Glutamatergic neuron (in vitro differentiated cells): ENCODE data around the gene TRAF2. TPM values are rescaled to one million over a fixed set of nuclear protein-coding genes. Genes with fewer than 3 reads are reported as not detected.
"Not testable (repeated sequence)": the region's sequence is repeated elsewhere in the genome, so short reads cannot be mapped to it uniquely, and the experiment has no call there.

ENCODE experiments used
- DNase-seq: peaks from one replicate; pipeline ENCODE4 v3.0.0; 2022
- H3K27ac Mint-ChIP-seq: one replicate; pipeline ENCODE4 v1.8.0; 2020; ENCODE audit warnings: mild to moderate bottlenecking, mixed read lengths, inconsistent platforms; ENCODE audit not compliant: unreplicated experiment
- H3K27me3 Mint-ChIP-seq: one replicate; pipeline ENCODE4 v1.8.0; 2020; ENCODE audit warnings: mild to moderate bottlenecking, moderate library complexity, mixed read lengths, inconsistent platforms; ENCODE audit not compliant: unreplicated experiment
- H3K36me3 Mint-ChIP-seq: one replicate; pipeline ENCODE4 v1.8.0; 2020; ENCODE audit warnings: mild to moderate bottlenecking, mixed read lengths, inconsistent platforms; ENCODE audit not compliant: unreplicated experiment
- H3K4me1 Mint-ChIP-seq: one replicate; pipeline ENCODE4 v1.8.0; 2020; ENCODE audit warnings: mild to moderate bottlenecking, low read depth, mixed read lengths, inconsistent platforms; ENCODE audit not compliant: unreplicated experiment
- H3K4me3 Mint-ChIP-seq: one replicate; pipeline ENCODE4 v1.8.0; 2020; ENCODE audit warnings: mild to moderate bottlenecking, mixed read lengths, inconsistent platforms; ENCODE audit not compliant: unreplicated experiment
- H3K9me3 Mint-ChIP-seq: one replicate; pipeline ENCODE4 v1.8.0; 2020; ENCODE audit warnings: mild to moderate bottlenecking, moderate library complexity, mixed read lengths, inconsistent platforms; ENCODE audit not compliant: unreplicated experiment
- CTCF ChIP-seq: fragments of 200-600 bp; sonication (generic); IDR thresholded peaks from one replicate; pipeline ENCODE4 v1.5.0; 2021; ENCODE audit not compliant: partially characterized antibody, unreplicated experiment
- total RNA-seq: library from RNA; stranded (reverse); fragmentation: NEBNext Ultra II Directional; extraction: Animal tissue kit (Norgen Biotek cat#: 25700); gene quantifications from one replicate; pipeline ENCODE4 v1.2.1, GENCODE V29; 2021; ENCODE audit not compliant: unreplicated experiment

Gene TRAF2
- total RNA-seq, 1 donor from 2014 or later: 27.3 TPM

- Mint-ChIP-seq H3K27ac (peak within 1 kb of the TSS; percentile 89), H3K4me3 (peak within 1 kb of the TSS; percentile 72)
- H3K27me3 Mint-ChIP-seq, H3K9me3 Mint-ChIP-seq, H3K36me3 Mint-ChIP-seq, H3K4me1 Mint-ChIP-seq: not testable (repeated sequence)
- peak; percentile 91 for DNase-seq
- TF ChIP-seq CTCF: peak; percentile 86
Measured at GRCh38 chr9:136842380-136842948, 43.9 kb upstream of the TRAF2 start, which contains the start of gene AJM1. Gene AJM1 (plus strand): TSS chr9:136842478. CDS start chr9:136844415, 1,937 bp downstream.

GRCh38 chr9:136843159-136843800, 43.0 kb upstream of the TRAF2 start:
- DNase-seq, H3K4me1 Mint-ChIP-seq, H3K9me3 Mint-ChIP-seq, H3K36me3 Mint-ChIP-seq: not testable (repeated sequence)
- H3K27ac Mint-ChIP-seq: peak overlapping the region; percentile 52
- peaks cover 11% of the 10 kb centered on the region for H3K27me3 Mint-ChIP-seq
- H3K4me3 Mint-ChIP-seq: peak overlapping the region; percentile 75

- Mint-ChIP-seq H3K27me3 (peaks cover 13% of the 10 kb centered on the region), H3K4me3 (peak overlapping the region; percentile 75)
- not testable (repeated sequence) for H3K27ac Mint-ChIP-seq, H3K36me3 Mint-ChIP-seq, H3K4me1 Mint-ChIP-seq, H3K9me3 Mint-ChIP-seq
- peak; percentile 70 for DNase-seq
- TF ChIP-seq CTCF: peak; percentile 90
Measured at GRCh38 chr9:136843801-136844740, 42.2 kb upstream of the TRAF2 start.

GRCh38 chr9:136844761-136845464, 41.4 kb upstream of the TRAF2 start:
- DNase-seq: no peak
- Mint-ChIP-seq H3K9me3 (peaks cover 9% of the 10 kb centered on the region), H3K27me3 (peaks cover 16% of the 10 kb centered on the region), H3K36me3 (no peaks in the 10 kb centered on the region), H3K27ac (no peak overlapping the region), H3K4me1 (peaks cover 8% of the 10 kb centered on the region), H3K4me3 (no peak overlapping the region)
- TF ChIP-seq CTCF: no peak
